Karpas-422 (cell line): ENCODE data around the gene HS3ST5. TPM values are rescaled to one million over a fixed set of nuclear protein-coding genes. Genes with fewer than 3 reads are reported as not detected.
"Not testable (repeated sequence)": the region's sequence is repeated elsewhere in the genome, so short reads cannot be mapped to it uniquely, and the experiment has no call there.

Experiments
- DNase-seq: peaks from one replicate; pipeline ENCODE4 v3.0.0-alpha.2; 2015
- H2AFZ ChIP-seq: fragments of 200-600 bp; sonication (generic); 2 replicates; pipeline ENCODE4 v1.6.1; 2014; ENCODE audit warnings: antibody characterized with exemption, low read length, mixed read lengths
- H3K27ac ChIP-seq: fragments of 200-600 bp; sonication (generic); 2 replicates; pipeline ENCODE4 v1.5.1; 2014; ENCODE audit warnings: mild to moderate bottlenecking, low read length, moderate library complexity
- H3K27me3 ChIP-seq: fragments of 200-600 bp; sonication (generic); 2 replicates; pipeline ENCODE4 v1.6.1; 2014; ENCODE audit warnings: low read length, mixed read lengths
- H3K36me3 ChIP-seq: fragments of 200-600 bp; sonication (generic); 2 replicates; pipeline ENCODE4 v1.6.1; 2014; ENCODE audit warnings: low read length, mixed read lengths; ENCODE audit not compliant: insufficient read depth
- H3K4me1 ChIP-seq: fragments of 200-600 bp; sonication (generic); 2 replicates; pipeline ENCODE4 v1.6.1; 2014; ENCODE audit warnings: mild to moderate bottlenecking, low read length, mixed read lengths
- H3K4me2 ChIP-seq: fragments of 200-600 bp; sonication (generic); 2 replicates; pipeline ENCODE4 v1.6.1; 2014; ENCODE audit warnings: low read length, low read depth, mild to moderate bottlenecking; ENCODE audit not compliant: poor library complexity, severe bottlenecking
- H3K4me3 ChIP-seq: fragments of 200-600 bp; sonication (generic); 2 replicates; pipeline ENCODE4 v1.5.1; 2014; ENCODE audit warnings: mild to moderate bottlenecking, antibody characterized with exemption, low read length, mixed read lengths
- H3K79me2 ChIP-seq: fragments of 200-600 bp; sonication (generic); 2 replicates; pipeline ENCODE4 v1.6.1; 2014; ENCODE audit warnings: mild to moderate bottlenecking, low read length, mixed read lengths
- H3K9ac ChIP-seq: fragments of 200-600 bp; sonication (generic); 2 replicates; pipeline ENCODE4 v1.6.0; 2014; ENCODE audit warnings: low read length
- H3K9me2 ChIP-seq: fragments of 200-600 bp; sonication (generic), shearing (Covaris generic); replicated peaks from 2 replicates; pipeline ENCODE4 v1.6.0; 2014; ENCODE audit warnings: mild to moderate bottlenecking, low read length, moderate library complexity; ENCODE audit not compliant: insufficient read depth
- H3K9me3 ChIP-seq: fragments of 300-700, 200-600 bp; sonication (generic); 2 replicates; pipeline ENCODE4 v1.6.1; 2014; ENCODE audit warnings: low read length, mixed read lengths
- H4K20me1 ChIP-seq: fragments of 200-600 bp; sonication (generic); 2 replicates; pipeline ENCODE4 v1.6.1; 2014; ENCODE audit warnings: mild to moderate bottlenecking, antibody characterized with exemption, low read length, low read depth; ENCODE audit not compliant: insufficient read depth
- total RNA-seq: library from RNA; depleted of rRNA; stranded (reverse); fragments of >200 nt; shearing (Covaris generic); gene quantifications from 2 replicates; pipeline ENCODE4 v1.2.3, GENCODE V29; 2014; ENCODE audit warnings: low replicate concordance

HS3ST5 gene
- total RNA-seq, 1 experiment from 2014 or later = not detected

DNA sequence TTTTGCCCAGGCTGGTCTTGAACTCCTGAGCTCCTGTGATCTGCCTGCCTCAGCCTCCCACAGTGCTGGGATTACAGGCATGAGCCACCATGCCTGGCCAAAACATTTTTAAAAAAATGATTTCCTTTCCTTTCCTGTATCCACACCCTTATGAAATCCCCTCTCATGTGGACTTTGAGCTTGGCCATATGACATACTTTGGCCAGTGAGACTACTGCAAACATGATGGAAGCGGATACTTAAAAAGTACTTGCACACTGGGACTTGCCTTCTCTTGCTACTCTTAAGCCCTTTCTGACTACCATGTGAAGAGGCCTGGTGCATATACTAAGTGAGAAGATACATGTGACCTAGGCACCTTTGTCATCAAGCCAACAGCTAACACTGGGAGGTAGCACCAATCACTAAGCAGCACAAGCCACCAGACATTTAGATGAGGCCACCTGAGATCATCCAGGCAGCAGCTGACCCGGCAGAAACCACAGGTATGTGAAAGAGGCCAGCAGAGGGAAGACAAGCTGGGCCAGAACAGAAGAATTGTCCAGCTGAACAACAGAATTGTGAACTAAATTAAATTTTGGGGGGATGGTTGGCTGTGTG lies 293.4 kb downstream of the HS3ST5 start:
- Histone ChIP-seq H3K9me3 (no peaks in the 10 kb centered on the region), H3K9me2 (no peaks in the 10 kb centered on the region), H3K4me2 (no peak overlapping the region), H3K4me3 (no peak overlapping the region), H3K9ac (no peak overlapping the region), H3K79me2 (no peaks in the 10 kb centered on the region), H3K36me3 (no peaks in the 10 kb centered on the region), H3K27ac (no peak overlapping the region), H2AFZ (no peak overlapping the region), H4K20me1 (no peaks in the 10 kb centered on the region), H3K4me1 (no peaks in the 10 kb centered on the region), H3K27me3 (0 out of 2 replicates have a peak, but pooled peaks cover 4% of the 10 kb centered on the region)
- no peak for DNase-seq

GRCh38 chr6:114044566-114044965 lies 298.3 kb downstream of the HS3ST5 start:
- H2AFZ ChIP-seq, H3K36me3 ChIP-seq, H3K4me2 ChIP-seq, H3K9me3 ChIP-seq, H4K20me1 ChIP-seq, DNase-seq, H3K27me3 ChIP-seq, H3K4me1 ChIP-seq, H3K9me2 ChIP-seq, H3K79me2 ChIP-seq, H3K27ac ChIP-seq, H3K9ac ChIP-seq, H3K4me3 ChIP-seq: not testable (repeated sequence)

DNA sequence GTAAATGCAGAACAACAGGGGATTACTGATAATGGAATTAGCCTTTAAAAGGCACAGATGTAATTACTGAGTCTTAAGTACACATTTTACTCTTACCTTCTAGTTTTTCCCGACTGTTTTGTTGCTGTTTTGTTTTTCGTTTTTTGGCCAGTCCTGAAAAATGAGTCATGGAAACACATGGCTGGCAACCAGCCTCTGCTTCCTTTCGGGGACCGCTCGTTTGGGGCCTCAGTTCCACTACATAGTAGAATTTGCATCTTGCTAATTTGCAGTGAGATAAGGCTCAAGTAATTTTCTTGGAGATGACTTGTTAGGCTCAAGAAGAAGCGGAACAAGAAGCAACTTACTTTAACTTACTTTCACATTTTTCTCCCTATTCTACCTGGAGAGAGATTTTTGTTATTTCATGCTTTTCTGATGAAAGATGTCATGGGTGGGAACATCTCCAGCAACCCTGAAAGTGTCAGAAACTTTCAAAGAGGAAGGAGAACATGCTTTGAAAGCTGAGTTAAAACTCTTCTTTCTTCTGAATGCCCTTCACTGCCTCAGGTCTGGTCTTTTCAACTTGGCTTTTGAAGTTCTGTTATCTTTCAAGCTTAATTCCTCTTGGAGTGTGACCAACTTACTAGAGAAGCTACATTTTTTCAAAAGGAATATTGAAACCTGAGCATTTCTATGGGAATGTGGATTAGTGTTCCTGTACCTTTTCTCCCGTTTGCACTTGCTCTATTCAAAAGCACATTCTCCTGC lies 300.4 kb downstream of the HS3ST5 start:
- H3K4me1 ChIP-seq = no peaks in the 10 kb centered on the region
- no peak overlapping the region for H3K4me2 ChIP-seq
- H3K36me3 ChIP-seq = no peaks in the 10 kb centered on the region
- H3K79me2 ChIP-seq = no peaks in the 10 kb centered on the region
- no peak overlapping the region for H3K4me3 ChIP-seq
- DNase-seq = no peak
- H3K9me2 ChIP-seq = no peaks in the 10 kb centered on the region
- H3K27me3 ChIP-seq = no peaks in the 10 kb centered on the region
- H3K9ac ChIP-seq = no peak overlapping the region
- H3K27ac ChIP-seq = no peak overlapping the region
- no peak overlapping the region for H2AFZ ChIP-seq
- no peaks in the 10 kb centered on the region for H3K9me3 ChIP-seq
- no peaks in the 10 kb centered on the region for H4K20me1 ChIP-seq

DNA sequence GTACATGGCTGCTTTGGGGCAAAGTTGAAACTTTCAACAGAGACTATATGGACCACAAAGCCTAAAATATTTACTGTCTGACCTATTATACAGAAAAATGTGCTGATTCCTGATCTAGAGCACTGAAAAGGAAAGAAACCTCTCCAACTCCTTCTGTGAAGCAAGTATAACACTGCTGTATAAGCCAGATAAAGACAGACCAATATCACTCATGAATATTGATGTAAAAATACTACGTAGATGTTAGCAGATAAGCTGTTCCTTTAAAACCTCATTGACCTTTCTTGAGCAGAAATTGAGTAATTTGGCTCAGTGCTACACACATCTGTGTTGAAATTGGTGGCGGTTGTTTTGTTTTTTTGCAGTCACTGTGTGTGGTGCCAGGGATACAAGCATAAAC lies 302.0 kb downstream of the HS3ST5 start:
- Histone ChIP-seq H3K79me2 (no peaks in the 10 kb centered on the region), H3K9me2 (no peaks in the 10 kb centered on the region), H2AFZ (no peak overlapping the region), H3K4me1 (no peaks in the 10 kb centered on the region), H3K27ac (no peak overlapping the region), H3K9ac (no peak overlapping the region), H4K20me1 (no peaks in the 10 kb centered on the region), H3K36me3 (no peaks in the 10 kb centered on the region), H3K4me2 (no peak overlapping the region), H3K27me3 (no peaks in the 10 kb centered on the region), H3K4me3 (no peak overlapping the region), H3K9me3 (no peaks in the 10 kb centered on the region)
- DNase-seq = no peak

DNA sequence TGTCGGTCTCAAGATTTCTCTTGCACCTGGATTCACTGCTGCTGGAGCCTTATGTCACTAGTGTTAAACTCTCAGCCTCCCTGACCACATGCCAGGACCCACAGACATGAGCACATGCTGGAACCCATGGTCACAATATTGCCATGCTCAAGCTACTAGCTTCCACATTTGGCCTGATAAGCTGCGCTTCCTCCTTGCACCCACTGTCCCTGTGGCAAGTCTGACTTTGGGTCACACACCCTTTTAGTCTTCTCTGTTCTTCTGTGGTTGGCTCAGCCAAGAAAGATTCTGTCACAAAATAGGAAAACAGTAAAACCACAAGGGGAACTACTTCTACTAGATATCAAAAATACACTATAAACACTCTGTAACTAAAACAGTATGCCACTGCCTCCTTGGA lies 303.0 kb downstream of the HS3ST5 start:
- no peaks in the 10 kb centered on the region for H4K20me1 ChIP-seq
- H3K9me3 ChIP-seq = no peaks in the 10 kb centered on the region
- H3K4me2 ChIP-seq = no peak overlapping the region
- DNase-seq = no peak
- H3K36me3 ChIP-seq = no peaks in the 10 kb centered on the region
- no peak overlapping the region for H3K27ac ChIP-seq
- no peaks in the 10 kb centered on the region for H3K27me3 ChIP-seq
- H3K79me2 ChIP-seq = no peaks in the 10 kb centered on the region
- H3K4me3 ChIP-seq = no peak overlapping the region
- no peak overlapping the region for H2AFZ ChIP-seq
- no peaks in the 10 kb centered on the region for H3K9me2 ChIP-seq
- no peak overlapping the region for H3K9ac ChIP-seq
- H3K4me1 ChIP-seq = no peaks in the 10 kb centered on the region

DNA sequence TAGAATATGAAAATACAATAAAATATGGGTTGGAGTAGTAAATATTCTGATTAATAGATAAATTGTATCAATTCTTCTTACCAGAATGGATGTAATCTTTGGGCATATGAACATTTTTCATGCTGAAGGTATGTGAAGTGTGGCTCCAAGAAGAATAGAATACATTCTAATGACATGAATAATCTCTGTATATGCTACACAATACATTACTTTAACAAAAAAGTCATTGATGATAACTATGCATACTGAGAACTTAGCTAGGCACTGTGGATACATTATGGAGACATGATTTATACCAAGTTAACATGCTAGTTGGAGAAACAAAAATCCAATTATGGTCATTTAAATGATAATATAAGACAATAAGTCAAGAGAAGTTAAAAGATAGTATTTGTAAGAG lies 309.2 kb downstream of the HS3ST5 start:
- Histone ChIP-seq H2AFZ (no peak overlapping the region), H4K20me1 (no peaks in the 10 kb centered on the region), H3K27ac (no peak overlapping the region), H3K4me3 (no peak overlapping the region), H3K79me2 (no peaks in the 10 kb centered on the region), H3K4me2 (no peak overlapping the region), H3K4me1 (no peaks in the 10 kb centered on the region), H3K27me3 (no peaks in the 10 kb centered on the region), H3K36me3 (no peaks in the 10 kb centered on the region), H3K9ac (no peak overlapping the region), H3K9me2 (no peaks in the 10 kb centered on the region), H3K9me3 (no peaks in the 10 kb centered on the region)
- no peak for DNase-seq

GRCh38 chr6:114032721-114033120 lies 310.1 kb downstream of the HS3ST5 start:
- H3K27ac ChIP-seq = no peak overlapping the region
- H3K4me1 ChIP-seq = no peaks in the 10 kb centered on the region
- H4K20me1 ChIP-seq = no peaks in the 10 kb centered on the region
- H3K27me3 ChIP-seq = no peaks in the 10 kb centered on the region
- no peaks in the 10 kb centered on the region for H3K9me3 ChIP-seq
- no peaks in the 10 kb centered on the region for H3K79me2 ChIP-seq
- H3K36me3 ChIP-seq = no peaks in the 10 kb centered on the region
- no peak overlapping the region for H2AFZ ChIP-seq
- H3K9me2 ChIP-seq = no peaks in the 10 kb centered on the region
- no peak overlapping the region for H3K4me2 ChIP-seq
- no peak for DNase-seq
- H3K9ac ChIP-seq = no peak overlapping the region
- no peak overlapping the region for H3K4me3 ChIP-seq

GRCh38 chr6:114030767-114031166 lies 312.1 kb downstream of the HS3ST5 start:
- Histone ChIP-seq H3K9me2 (no peaks in the 10 kb centered on the region), H4K20me1 (no peaks in the 10 kb centered on the region), H3K27me3 (no peaks in the 10 kb centered on the region), H3K9ac (no peak overlapping the region), H2AFZ (no peak overlapping the region), H3K4me3 (no peak overlapping the region), H3K4me2 (no peak overlapping the region), H3K4me1 (no peaks in the 10 kb centered on the region), H3K9me3 (no peaks in the 10 kb centered on the region), H3K36me3 (no peaks in the 10 kb centered on the region), H3K27ac (no peak overlapping the region), H3K79me2 (no peaks in the 10 kb centered on the region)
- DNase-seq = no peak
